GM21723 (cell line): ENCODE data around the gene MIB1.
"Not testable (repeated sequence)": the region's sequence is repeated elsewhere in the genome, so short reads cannot be mapped to it uniquely, and the experiment has no call there.

Experiments used
- ATAC-seq: cut with Tn5 transposase; IDR thresholded peaks from one replicate; pipeline ENCODE4 v1.9.1; 2021; ENCODE audit warnings: mild to moderate bottlenecking, moderate library complexity; ENCODE audit not compliant: unreplicated experiment

Gene MIB1

GRCh38 chr18:21740538-21741311 lies at the start of gene MIB1:
TSS of gene MIB1 (plus strand) at chr18:21740792. CDS start at chr18:21741584, 792 bp downstream.
- ATAC-seq, result peak; percentile 96

- no peak for ATAC-seq
Measured at GRCh38 chr18:21693322-21693721, 47.3 kb upstream of the MIB1 start.

- ATAC-seq, result no peak
Measured at GRCh38 chr18:21700528-21701075, 40.0 kb upstream of the MIB1 start.

- ATAC-seq, result no peak
Measured at GRCh38 chr18:21701621-21702020, 39.0 kb upstream of the MIB1 start.

GRCh38 chr18:21702602-21703001 lies 38.0 kb upstream of the MIB1 start:
- no peak for ATAC-seq

GRCh38 chr18:21703241-21703820 lies 37.3 kb upstream of the MIB1 start:
- ATAC-seq, result peak; percentile 14

GRCh38 chr18:21704603-21705364 lies 35.8 kb upstream of the MIB1 start, which contains the start of gene ABHD3:
TSS of gene ABHD3 (minus strand) at chr18:21704774. CDS start at chr18:21704665, 109 bp downstream.
- peak; percentile 94 for ATAC-seq

GRCh38 chr18:21706386-21706865 lies 34.2 kb upstream of the MIB1 start:
- ATAC-seq, result no peak

GRCh38 chr18:21707130-21707529 lies 33.5 kb upstream of the MIB1 start:
- not testable (repeated sequence) for ATAC-seq

- ATAC-seq, result no peak
Measured at GRCh38 chr18:21714474-21714873, 26.1 kb upstream of the MIB1 start.

GRCh38 chr18:21722687-21723086 lies 17.9 kb upstream of the MIB1 start:
- no peak for ATAC-seq

GRCh38 chr18:21725201-21725600 lies 15.4 kb upstream of the MIB1 start:
- no peak for ATAC-seq

GRCh38 chr18:21727702-21728101 lies 12.9 kb upstream of the MIB1 start:
- ATAC-seq, result no peak

- ATAC-seq, result no peak
Measured at GRCh38 chr18:21733011-21733410, 7.6 kb upstream of the MIB1 start.

GRCh38 chr18:21735452-21736015 lies 5.1 kb upstream of the MIB1 start:
- ATAC-seq, result no peak

- not testable (repeated sequence) for ATAC-seq
Measured at GRCh38 chr18:21736926-21737325, 3.7 kb upstream of the MIB1 start.

- peak; percentile 21 for ATAC-seq
Measured at GRCh38 chr18:21739604-21740537, 721 bp upstream of the MIB1 start.

- ATAC-seq, result no peak
Measured at GRCh38 chr18:21741312-21741561, 645 bp downstream of the MIB1 start.

- peak; percentile 13 for ATAC-seq
Measured at GRCh38 chr18:21741562-21742314, 1.1 kb downstream of the MIB1 start.
